Omental fat pad (tissue), 4 donors: ENCODE results near the gene FBXW11. TPM values are rescaled to one million over a fixed set of nuclear protein-coding genes. Genes with fewer than 3 reads are reported as not detected.
"Not testable (repeated sequence)": the region's sequence is repeated elsewhere in the genome, so short reads cannot be mapped to it uniquely, and the experiment has no call there.

Experiments
- ATAC-seq: fragments of 150-250 bp; one replicate; pipeline ENCODE4 v1.9.1; 2016; ENCODE audit warnings: mild to moderate bottlenecking, moderate library complexity; ENCODE audit not compliant: low FRiP score
- DNase-seq: peaks from one replicate; pipeline ENCODE4 v3.0.0-alpha.2; 2019; ENCODE audit warnings: low spot score
- total RNA-seq, 4 donors: library from RNA; depleted of rRNA; stranded (reverse); fragments of >200 nt; gene quantifications; one replicate each; pipeline ENCODE4 v1.1.0, GENCODE V29; 2016
- TF ChIP-seq, protein P1 (sequence below), 3 donors: fragments of 450-650 bp; IDR thresholded peaks; one replicate each; pipeline ENCODE4 v1.5.1; 2016 to 2017; ENCODE audit warnings: antibody characterized with exemption in 3 of 3, mild to moderate bottlenecking in 3 of 3, moderate library complexity in 2 of 3

FBXW11 gene
- total RNA-seq, 4 donors from 2014 or later: 44.6 to 60.9 (median 55.7) TPM

- ATAC-seq: no peak
- no peak for DNase-seq
- TF ChIP-seq, protein P1, sequence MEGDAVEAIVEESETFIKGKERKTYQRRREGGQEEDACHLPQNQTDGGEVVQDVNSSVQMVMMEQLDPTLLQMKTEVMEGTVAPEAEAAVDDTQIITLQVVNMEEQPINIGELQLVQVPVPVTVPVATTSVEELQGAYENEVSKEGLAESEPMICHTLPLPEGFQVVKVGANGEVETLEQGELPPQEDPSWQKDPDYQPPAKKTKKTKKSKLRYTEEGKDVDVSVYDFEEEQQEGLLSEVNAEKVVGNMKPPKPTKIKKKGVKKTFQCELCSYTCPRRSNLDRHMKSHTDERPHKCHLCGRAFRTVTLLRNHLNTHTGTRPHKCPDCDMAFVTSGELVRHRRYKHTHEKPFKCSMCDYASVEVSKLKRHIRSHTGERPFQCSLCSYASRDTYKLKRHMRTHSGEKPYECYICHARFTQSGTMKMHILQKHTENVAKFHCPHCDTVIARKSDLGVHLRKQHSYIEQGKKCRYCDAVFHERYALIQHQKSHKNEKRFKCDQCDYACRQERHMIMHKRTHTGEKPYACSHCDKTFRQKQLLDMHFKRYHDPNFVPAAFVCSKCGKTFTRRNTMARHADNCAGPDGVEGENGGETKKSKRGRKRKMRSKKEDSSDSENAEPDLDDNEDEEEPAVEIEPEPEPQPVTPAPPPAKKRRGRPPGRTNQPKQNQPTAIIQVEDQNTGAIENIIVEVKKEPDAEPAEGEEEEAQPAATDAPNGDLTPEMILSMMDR (IDR thresholded peaks at IDR 0.05): no peak
These were observed 61.0 kb downstream of the FBXW11 start for GRCh38 chr5:171945476-171945875.

GRCh38 chr5:171945066-171945465 lies 61.4 kb downstream of the FBXW11 start:
- TF ChIP-seq, protein P1 (IDR thresholded peaks at IDR 0.05): no peak
- no peak for DNase-seq
- no peak for ATAC-seq

GRCh38 chr5:171942112-171942516 lies 64.3 kb downstream of the FBXW11 start:
- DNase-seq, ATAC-seq: not testable (repeated sequence)

GRCh38 chr5:171941675-171942074 lies 64.8 kb downstream of the FBXW11 start:
- ATAC-seq, DNase-seq: not testable (repeated sequence)

DNA sequence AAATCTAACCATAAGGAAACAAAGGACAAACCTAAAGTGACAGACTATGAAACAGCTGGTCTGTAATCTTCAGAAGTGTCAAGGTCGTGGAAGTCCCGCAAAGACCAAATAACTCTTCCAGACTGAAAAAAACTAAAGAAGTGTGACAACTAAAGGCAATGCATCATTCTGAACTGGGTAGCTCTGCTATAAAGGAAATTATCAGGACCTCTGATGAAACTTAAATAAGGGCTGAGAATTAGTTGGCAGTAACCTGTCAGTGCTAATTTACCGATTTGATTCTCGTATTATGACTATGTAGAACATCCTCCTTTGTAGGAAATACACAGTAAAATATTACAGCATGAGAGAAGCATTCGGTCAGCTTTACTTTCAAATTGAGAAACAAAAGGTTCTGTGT lies 65.2 kb downstream of the FBXW11 start:
- not testable (repeated sequence) for DNase-seq, ATAC-seq

DNA sequence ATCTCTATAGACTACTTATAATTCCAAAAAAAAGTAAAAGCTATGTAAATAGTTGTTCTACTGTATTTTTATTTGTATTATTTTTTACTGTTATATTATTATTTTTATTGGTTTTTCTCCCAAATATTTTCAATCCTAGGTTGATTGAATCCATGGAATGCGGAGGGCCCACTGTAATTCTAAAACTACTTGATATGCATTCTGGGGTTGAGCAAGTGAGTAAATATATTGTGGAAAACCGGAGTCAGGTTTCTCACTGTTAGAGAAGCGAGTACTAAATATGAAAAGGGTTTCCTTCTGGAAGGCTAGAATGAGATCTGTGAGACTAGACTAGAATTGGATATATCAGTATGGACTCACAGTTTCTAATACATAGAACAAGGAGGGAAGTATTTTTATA lies 66.5 kb downstream of the FBXW11 start:
- TF ChIP-seq, protein P1 (IDR thresholded peaks at IDR 0.05): no peak
- ATAC-seq: no peak
- DNase-seq: no peak

DNA sequence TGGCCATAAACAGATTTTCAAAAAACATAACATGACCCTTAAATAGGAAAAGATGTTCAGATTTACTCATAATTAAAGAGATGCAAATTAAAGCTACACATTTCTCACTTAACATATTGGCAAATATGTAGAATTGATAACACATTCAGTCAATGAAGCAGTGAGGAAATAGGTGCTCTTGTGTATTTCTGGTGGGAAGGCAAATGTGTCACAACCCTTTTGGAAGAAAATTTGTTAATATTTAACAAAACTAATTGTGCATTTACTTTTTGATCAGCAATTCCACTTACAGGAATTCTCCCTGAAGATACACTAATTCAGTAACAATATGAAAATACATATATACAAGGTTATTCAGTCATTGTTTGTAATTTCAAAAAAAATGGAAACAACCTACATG lies 68.1 kb downstream of the FBXW11 start:
- TF ChIP-seq, protein P1 (IDR thresholded peaks at IDR 0.05): no peak

DNA sequence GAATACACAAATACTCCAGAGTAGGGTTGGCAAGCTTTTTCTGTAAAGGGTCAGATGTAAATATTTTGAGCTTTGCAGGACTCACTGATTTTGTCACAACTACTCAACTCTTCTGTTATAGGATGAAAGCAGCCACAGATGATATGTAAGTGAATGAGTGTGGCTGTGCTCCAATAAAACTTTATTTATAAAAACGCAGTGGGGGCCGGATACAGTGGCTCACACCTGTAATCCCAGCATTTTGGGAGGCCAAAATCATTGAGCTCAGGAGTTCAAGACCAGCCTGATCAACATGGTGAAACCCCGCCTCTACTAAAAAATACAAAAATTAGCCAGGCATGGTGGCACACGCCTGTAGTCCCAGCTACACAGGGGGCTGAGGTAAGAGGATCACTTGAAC lies 69.1 kb downstream of the FBXW11 start:
- TF ChIP-seq, protein P1 (IDR thresholded peaks at IDR 0.05): no peak
- ATAC-seq (no peak), DNase-seq (no peak)

More for the DNA sequence above, 68.1 kb downstream of the FBXW11 start:
- no peak for ATAC-seq
- DNase-seq: no peak

DNA sequence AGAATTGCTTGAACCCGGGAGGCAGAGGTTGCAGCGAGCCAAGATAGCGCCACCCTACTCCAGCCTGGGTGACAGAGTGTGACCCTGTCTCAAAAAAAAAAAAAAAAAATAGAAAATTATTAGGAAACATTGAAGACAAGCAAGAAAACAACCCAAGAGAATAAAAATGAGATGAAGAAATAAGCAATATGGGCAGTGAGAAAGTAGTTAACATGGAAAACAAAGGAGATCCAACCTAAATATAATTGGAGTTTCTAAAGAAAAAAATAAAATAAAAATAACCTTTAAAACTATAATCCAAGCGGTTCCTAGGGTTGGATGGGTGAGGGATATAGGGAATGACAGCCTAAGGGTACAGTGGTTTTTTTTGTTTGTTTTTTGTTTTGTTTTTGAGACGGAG lies 71.9 kb downstream of the FBXW11 start:
- TF ChIP-seq, protein P1 (IDR thresholded peaks at IDR 0.05): no peak
- DNase-seq (no peak), ATAC-seq (no peak)
